Psoas muscle (tissue), 8 donors: ENCODE results near the gene BTNL2. TPM values are rescaled to one million over a fixed set of nuclear protein-coding genes. Genes with fewer than 3 reads are reported as not detected.
A peak's percentile ranks its signal among the peaks of the same experiment; 100 is the strongest.

Source experiments
- ATAC-seq, 4 donors: fragments of 200-7000 bp; cut with Tn5 transposase; one replicate each; pipeline ENCODE4 v1.9.1; 2020; ENCODE audit warnings: moderate library complexity in 3 of 4, mild to moderate bottlenecking in 2 of 4
- DNase-seq, 2 donors: peaks; one replicate each; pipeline ENCODE4 v3.0.0-alpha.2; 2020
- H3K27ac ChIP-seq: fragments of 200-600 bp; one replicate; pipeline ENCODE4 v1.8.0; 2022
- H3K27me3 ChIP-seq, 3 donors: fragments of 200-600 bp in 1 of 3; one replicate each; pipeline versions ENCODE4 v1.6.1 to v1.8.0; 2013 to 2022; ENCODE audit warnings: low read length in 2 of 3, mild to moderate bottlenecking in 2 of 3, moderate library complexity in 1 of 3; ENCODE audit not compliant: insufficient read depth in 3 of 3
- H3K36me3 ChIP-seq, 2 donors: fragments of 200-600 bp in 1 of 2; one replicate each; pipeline versions ENCODE4 v1.6.1 to v1.8.0; 2013 to 2022; ENCODE audit warnings: low read depth in 1 of 2, mild to moderate bottlenecking in 1 of 2, moderate library complexity in 1 of 2; ENCODE audit not compliant: insufficient read depth in 1 of 2
- H3K4me1 ChIP-seq: fragments of 200-600 bp; one replicate; pipeline ENCODE4 v1.8.0; 2022
- H3K4me3 ChIP-seq: fragments of 200-600 bp; one replicate; pipeline ENCODE4 v1.8.0; 2022; ENCODE audit warnings: mild to moderate bottlenecking
- H3K9me3 ChIP-seq: fragments of 200-600 bp; one replicate; pipeline ENCODE4 v1.8.0; 2022
- WGBS, 3 donors: extraction: QIAGEN DNeasy Blood & Tissue Kit; methylation state at CpG; one replicate each; pipeline versions ENCODE4 v1.1.6 to v1.1.7; 2013; 5-methylcytosine and 5-hydroxymethylcytosine counted together
- intact Hi-C, 2 donors: fragments of 100-400 bp; cut with DNase I; formaldehyde crosslinking; loops; one replicate each; pipeline versions ENCODE4 v1.11.0 to v1.14.2; 2022
- polyA plus RNA-seq, 3 donors: library from polyadenylated mRNA; stranded (reverse); fragments of 200-250 nt; gene quantifications; one replicate each; pipeline ENCODE4 v1.2.3, GENCODE V29; 2013
- total RNA-seq, 4 donors: library from RNA; stranded (reverse); fragmentation: NEBNext Ultra II Directional in 2 of 4; extraction: Animal tissue kit (Norgen Biotek cat#: 25700) in 2 of 4; gene quantifications; one replicate each; pipeline versions ENCODE4 v1.2.1 to v1.2.4, GENCODE V29; 2021 to 2023
- TF ChIP-seq, protein P1 (sequence below): fragments of 200-600 bp; IDR thresholded peaks from one replicate; pipeline ENCODE4 v1.8.0; 2022; ENCODE audit warnings: antibody characterized with exemption
- donor health status: healthy with polysubstance abuse.
- donor health status: DM: no; HTN: no; CAD: no; lungs with moderate emphysema.
- donor health status: Bipolar disorder and iron deficiency.
- donor health status: healthy.
- donor health status: DM: yes; HTN: yes; CAD: no.
- donor health status: DM: no; HTN: no; CAD: no.
- donor health status: DM: no; HTN: no; CAD: no.
- donor health status: DM: yes; HTN: yes; CAD: no.

The BTNL2 gene
- total and polyA plus RNA-seq, 7 donors, result not detected

- no peaks in the 10 kb centered on the region for H3K36me3 ChIP-seq
- intact Hi-C loops, result loop anchor here in 1 of 2 donors (10.0 kb wide), 1 partner anchor 139 kb away; no protein-coding TSS in a partner anchor
- ATAC-seq, result peak in 3 of 4 donors; percentile 44 to 69 (median 46)
- H3K27me3 ChIP-seq, result no peaks in the 10 kb centered on the region
- H3K4me3 ChIP-seq, result no peak overlapping the region
- WGBS, 3 donors, result 47 to 67% (median 62%) methylated on average over 7 of the region's 7 CpGs
- TF ChIP-seq, protein P1, sequence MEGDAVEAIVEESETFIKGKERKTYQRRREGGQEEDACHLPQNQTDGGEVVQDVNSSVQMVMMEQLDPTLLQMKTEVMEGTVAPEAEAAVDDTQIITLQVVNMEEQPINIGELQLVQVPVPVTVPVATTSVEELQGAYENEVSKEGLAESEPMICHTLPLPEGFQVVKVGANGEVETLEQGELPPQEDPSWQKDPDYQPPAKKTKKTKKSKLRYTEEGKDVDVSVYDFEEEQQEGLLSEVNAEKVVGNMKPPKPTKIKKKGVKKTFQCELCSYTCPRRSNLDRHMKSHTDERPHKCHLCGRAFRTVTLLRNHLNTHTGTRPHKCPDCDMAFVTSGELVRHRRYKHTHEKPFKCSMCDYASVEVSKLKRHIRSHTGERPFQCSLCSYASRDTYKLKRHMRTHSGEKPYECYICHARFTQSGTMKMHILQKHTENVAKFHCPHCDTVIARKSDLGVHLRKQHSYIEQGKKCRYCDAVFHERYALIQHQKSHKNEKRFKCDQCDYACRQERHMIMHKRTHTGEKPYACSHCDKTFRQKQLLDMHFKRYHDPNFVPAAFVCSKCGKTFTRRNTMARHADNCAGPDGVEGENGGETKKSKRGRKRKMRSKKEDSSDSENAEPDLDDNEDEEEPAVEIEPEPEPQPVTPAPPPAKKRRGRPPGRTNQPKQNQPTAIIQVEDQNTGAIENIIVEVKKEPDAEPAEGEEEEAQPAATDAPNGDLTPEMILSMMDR, result no peak
- no peaks in the 10 kb centered on the region for H3K9me3 ChIP-seq
- H3K27ac ChIP-seq, result peak overlapping the region; percentile 50
- no peak for DNase-seq
- no peaks in the 10 kb centered on the region for H3K4me1 ChIP-seq
Measured at GRCh38 chr6:32393665-32394420, 13.1 kb downstream of the BTNL2 start.

- TF ChIP-seq, protein P1, result no peak
- Histone ChIP-seq H3K27ac (no peak overlapping the region), H3K9me3 (no peaks in the 10 kb centered on the region), H3K4me1 (no peaks in the 10 kb centered on the region), H3K27me3 (no peaks in the 10 kb centered on the region), H3K4me3 (no peak overlapping the region), H3K36me3 (no peaks in the 10 kb centered on the region)
- 92 to 93% (median 93%) methylated on average over 6 of the region's 6 CpGs for WGBS, 3 donors
- DNase-seq (no peak), ATAC-seq (no peak)
- intact Hi-C loops, result loop anchor here in 1 of 2 donors (10.0 kb wide), 1 partner anchor 137 kb away; no protein-coding TSS in a partner anchor
Measured at GRCh38 chr6:32391505-32391904, 15.5 kb downstream of the BTNL2 start.

GRCh38 chr6:32387589-32388340, 19.2 kb downstream of the BTNL2 start:
- no peak overlapping the region for H3K27ac ChIP-seq
- WGBS, 3 donors, result 56 to 63% (median 62%) methylated on average over 6 of the region's 6 CpGs
- H3K27me3 ChIP-seq, result no peaks in the 10 kb centered on the region
- ATAC-seq (no peak), DNase-seq (no peak)
- TF ChIP-seq, protein P1, result no peak
- no peaks in the 10 kb centered on the region for H3K36me3 ChIP-seq
- no peaks in the 10 kb centered on the region for H3K9me3 ChIP-seq
- H3K4me1 ChIP-seq, result no peaks in the 10 kb centered on the region
- intact Hi-C loops, result no loop called here
- H3K4me3 ChIP-seq, result no peak overlapping the region

GRCh38 chr6:32386040-32386439, 20.9 kb downstream of the BTNL2 start:
- TF ChIP-seq, protein P1, result no peak
- H3K4me1 ChIP-seq, result no peaks in the 10 kb centered on the region
- no peaks in the 10 kb centered on the region for H3K9me3 ChIP-seq
- H3K36me3 ChIP-seq, result no peaks in the 10 kb centered on the region
- intact Hi-C loops, result no loop called here
- DNase-seq (no peak), ATAC-seq (no peak)
- no peak overlapping the region for H3K4me3 ChIP-seq
- no peaks in the 10 kb centered on the region for H3K27me3 ChIP-seq
- no peak overlapping the region for H3K27ac ChIP-seq
- WGBS, 3 donors, result 96 to 97% (median 96%) methylated on average over 1 of the region's 1 CpG
